NCI-H187 treated with DMSO at 0.1 percent for 48 hours (cell line): ENCODE measurements around the gene ADCK2.
"Not testable (repeated sequence)": the region's sequence is repeated elsewhere in the genome, so short reads cannot be mapped to it uniquely, and the experiment has no call there.

Source experiments
- DNase-seq: peaks from one replicate; lab custom pipeline; 2025; lab: John Stamatoyannopoulos, UW

The ADCK2 gene

GRCh38 chr7:140691376-140692045 lies 18.8 kb downstream of the ADCK2 start:
- DNase-seq, result no peak

- DNase-seq, result not testable (repeated sequence)
These were observed 21.1 kb downstream of the ADCK2 start for GRCh38 chr7:140693849-140694248.

GRCh38 chr7:140694592-140694991 lies 21.8 kb downstream of the ADCK2 start:
- DNase-seq, result no peak

GRCh38 chr7:140695381-140695780 lies 22.6 kb downstream of the ADCK2 start:
- DNase-seq, result no peak

- no peak for DNase-seq
These were observed 23.4 kb downstream of the ADCK2 start for GRCh38 chr7:140696024-140696679.

- no peak for DNase-seq
These were observed 24.1 kb downstream of the ADCK2 start, which contains the start of gene NDUFB2 for GRCh38 chr7:140696680-140697446. NDUFB2 (plus strand) TSS chr7:140696708; CDS start chr7:140696745, 37 bp downstream.

GRCh38 chr7:140697447-140698143 lies 24.9 kb downstream of the ADCK2 start:
- no peak for DNase-seq

- DNase-seq, result no peak
These were observed 25.7 kb downstream of the ADCK2 start for GRCh38 chr7:140698477-140698876.

- no peak for DNase-seq
These were observed 30.0 kb downstream of the ADCK2 start for GRCh38 chr7:140702774-140703173.

GRCh38 chr7:140704205-140704604 lies 31.5 kb downstream of the ADCK2 start:
- no peak for DNase-seq

GRCh38 chr7:140707132-140707531 lies 34.4 kb downstream of the ADCK2 start:
- DNase-seq, result no peak

GRCh38 chr7:140708764-140709163 lies 36.0 kb downstream of the ADCK2 start:
- DNase-seq, result not testable (repeated sequence)

GRCh38 chr7:140712392-140712791 lies 39.6 kb downstream of the ADCK2 start:
- not testable (repeated sequence) for DNase-seq

- no peak for DNase-seq
These were observed 41.7 kb downstream of the ADCK2 start for GRCh38 chr7:140714331-140715040.

GRCh38 chr7:140719721-140720120 lies 47.0 kb downstream of the ADCK2 start:
- peak; percentile 91 for DNase-seq

- DNase-seq, result no peak
These were observed 49.5 kb downstream of the ADCK2 start for GRCh38 chr7:140722254-140722653.

- no peak for DNase-seq
These were observed 50.3 kb downstream of the ADCK2 start for GRCh38 chr7:140723006-140723405.

GRCh38 chr7:140723574-140723973 lies 50.8 kb downstream of the ADCK2 start:
- no peak for DNase-seq

- DNase-seq, result no peak
These were observed 52.0 kb downstream of the ADCK2 start for GRCh38 chr7:140724706-140725105.

- no peak for DNase-seq
These were observed 53.5 kb downstream of the ADCK2 start for GRCh38 chr7:140726281-140726680.

- DNase-seq, result peak; percentile 57
These were observed 59.7 kb downstream of the ADCK2 start for GRCh38 chr7:140732416-140732815.

GRCh38 chr7:140734096-140734495 lies 61.4 kb downstream of the ADCK2 start:
- no peak for DNase-seq
